C1 segment of cervical spinal cord (tissue), 14 donors: Measurements from ENCODE around the gene GPBP1L1.
"Not testable (repeated sequence)": the region's sequence is repeated elsewhere in the genome, so short reads cannot be mapped to it uniquely, and the experiment has no call there.

Experiments
- DNase-seq, 14 donors: peaks; one replicate each; lab custom pipeline; 2025; lab: John Stamatoyannopoulos, UW

The GPBP1L1 gene

GRCh38 chr1:45635211-45635610, 51.1 kb downstream of the GPBP1L1 start:
- no peak for DNase-seq

GRCh38 chr1:45630429-45630828, 55.9 kb downstream of the GPBP1L1 start:
- no peak for DNase-seq

- no peak for DNase-seq
These were observed 57.3 kb downstream of the GPBP1L1 start for GRCh38 chr1:45629035-45629434.

- DNase-seq: no peak
These were observed 62.4 kb downstream of the GPBP1L1 start, which contains the start of gene CCDC17 for GRCh38 chr1:45623972-45624371. CCDC17 (minus strand) TSS chr1:45624054; CDS start chr1:45623909, 145 bp downstream.

GRCh38 chr1:45622524-45623394, 63.6 kb downstream of the GPBP1L1 start:
- DNase-seq: no peak

GRCh38 chr1:45621895-45622523, 64.3 kb downstream of the GPBP1L1 start:
- no peak for DNase-seq

- no peak for DNase-seq
These were observed 64.9 kb downstream of the GPBP1L1 start for GRCh38 chr1:45621501-45621836.

GRCh38 chr1:45620588-45621500, 65.5 kb downstream of the GPBP1L1 start:
- DNase-seq: no peak

GRCh38 chr1:45619149-45619921, 67.0 kb downstream of the GPBP1L1 start:
- no peak for DNase-seq

- DNase-seq: no peak
These were observed 68.7 kb downstream of the GPBP1L1 start for GRCh38 chr1:45617618-45618017.

GRCh38 chr1:45615885-45616284, 70.4 kb downstream of the GPBP1L1 start:
- DNase-seq: no peak

GRCh38 chr1:45612941-45613579, 73.3 kb downstream of the GPBP1L1 start:
- DNase-seq: no peak

GRCh38 chr1:45610589-45611226, 75.6 kb downstream of the GPBP1L1 start:
- DNase-seq: no peak

GRCh38 chr1:45608175-45609156, 77.9 kb downstream of the GPBP1L1 start:
- DNase-seq: no peak

GRCh38 chr1:45607404-45608074, 78.8 kb downstream of the GPBP1L1 start:
- no peak for DNase-seq

GRCh38 chr1:45604239-45604638, 82.1 kb downstream of the GPBP1L1 start:
- DNase-seq: no peak

- DNase-seq: not testable (repeated sequence)
These were observed 89.6 kb downstream of the GPBP1L1 start for GRCh38 chr1:45596765-45597164.

GRCh38 chr1:45594412-45594811, 91.9 kb downstream of the GPBP1L1 start:
- no peak for DNase-seq
